Breast epithelium (tissue), 3 donors: Measurements from ENCODE around the gene FCER2.

Source experiments
- CTCF ChIP-seq, 3 donors: fragments of 450-650 bp; IDR thresholded peaks; one replicate each; pipeline ENCODE4 v1.5.1; 2016 to 2017; ENCODE audit warnings: antibody characterized with exemption in 3 of 3, mild to moderate bottlenecking in 3 of 3, moderate library complexity in 3 of 3
- POLR2A ChIP-seq: fragments of 450-650 bp; IDR thresholded peaks from one replicate; pipeline ENCODE4 v1.6.1; 2016; ENCODE audit warnings: antibody characterized with exemption, mild to moderate bottlenecking, moderate library complexity
- POLR2AphosphoS5 ChIP-seq, 3 donors: sonication (generic); formaldehyde crosslinking; IDR thresholded peaks; one replicate each; pipeline ENCODE4 v1.6.1; 2017; ENCODE audit warnings: antibody characterized with exemption in 3 of 3

GRCh38 chr19:7730286-7731217, 28.6 kb upstream of the FCER2 start:
- TF ChIP-seq CTCF (IDR thresholded peaks at IDR 0.05) (no peak), POLR2AphosphoS5 (IDR thresholded peaks at IDR 0.05) (no peak), POLR2A (no peak)
